Measurements from ENCODE around the gene ESRP2.

The ESRP2 gene

GRCh38 chr16:68200088-68200783, 35.7 kb downstream of the ESRP2 start:
- no peak overlapping the region for H3K27ac ChIP-seq (ENCODE audit: low read length)
- no peaks in the 10 kb centered on the region for H3K9me2 ChIP-seq (replicated peaks; ENCODE audit: insufficient read depth, low read length)
- H3F3A ChIP-seq (ENCODE audit: insufficient read depth, low read length) = no peaks in the 10 kb centered on the region
- no peaks in the 10 kb centered on the region for H3K4me1 ChIP-seq (ENCODE audit: low read length)
- no peak overlapping the region for H2AFZ ChIP-seq (ENCODE audit: low read length)
- TF ChIP-seq EZH2 (optimal IDR thresholded peaks at IDR 0.05; ENCODE audit: low read depth, low read length) (no peak), CTCF (IDR thresholded peaks at IDR 0.05; ENCODE audit: low read length) (no peak), EZH2phosphoT487 (IDR thresholded peaks at IDR 0.05; ENCODE audit: low read length) (no peak)
- H3K9ac ChIP-seq (ENCODE audit: low read length) = no peak overlapping the region
- no peak for DNase-seq
- H3K36me3 ChIP-seq (replicated peaks; ENCODE audit: insufficient read depth, low read length) = no peaks in the 10 kb centered on the region
- H3K4me2 ChIP-seq (ENCODE audit: low read depth, low read length) = no peak overlapping the region
- no peak overlapping the region for H3K4me3 ChIP-seq (ENCODE audit: low read length)
- no peaks in the 10 kb centered on the region for H3K9me3 ChIP-seq (replicated peaks; ENCODE audit: insufficient read depth, low read length)
- peaks cover 2% of the 10 kb centered on the region for H3K79me2 ChIP-seq (ENCODE audit: low read length)
- no peaks in the 10 kb centered on the region for H4K20me1 ChIP-seq (ENCODE audit: insufficient read depth, low read length)
- H3K27me3 ChIP-seq (replicated peaks; ENCODE audit: insufficient read depth, low read length) = no peaks in the 10 kb centered on the region

GRCh38 chr16:68197250-68197649, 38.7 kb downstream of the ESRP2 start:
- H3K9ac ChIP-seq (ENCODE audit: low read length) = no peak overlapping the region
- H3K79me2 ChIP-seq (ENCODE audit: low read length) = peaks cover 9% of the 10 kb centered on the region
- H3K4me1 ChIP-seq (ENCODE audit: low read length) = peaks cover 14% of the 10 kb centered on the region; the same call in 1 of the 2 replicates
- H3K4me2 ChIP-seq (ENCODE audit: low read depth, low read length) = no peak overlapping the region
- no peaks in the 10 kb centered on the region for H3K9me3 ChIP-seq (replicated peaks; ENCODE audit: insufficient read depth, low read length)
- H3F3A ChIP-seq (ENCODE audit: insufficient read depth, low read length) = peaks cover 7% of the 10 kb centered on the region
- H3K9me2 ChIP-seq (replicated peaks; ENCODE audit: insufficient read depth, low read length) = no peaks in the 10 kb centered on the region
- no peak overlapping the region for H3K4me3 ChIP-seq (ENCODE audit: low read length)
- no peak overlapping the region for H2AFZ ChIP-seq (ENCODE audit: low read length)
- no peak for DNase-seq
- H3K27ac ChIP-seq (ENCODE audit: low read length) = no peak overlapping the region
- no peaks in the 10 kb centered on the region for H3K27me3 ChIP-seq (replicated peaks; ENCODE audit: insufficient read depth, low read length)
- H4K20me1 ChIP-seq (ENCODE audit: insufficient read depth, low read length) = no peaks in the 10 kb centered on the region; the same call in 1 of the 2 replicates
- H3K36me3 ChIP-seq (replicated peaks; ENCODE audit: insufficient read depth, low read length) = no peaks in the 10 kb centered on the region
- TF ChIP-seq EZH2 (optimal IDR thresholded peaks at IDR 0.05; ENCODE audit: low read depth, low read length) (no peak), EZH2phosphoT487 (IDR thresholded peaks at IDR 0.05; ENCODE audit: low read length) (no peak), CTCF (IDR thresholded peaks at IDR 0.05; ENCODE audit: low read length) (no peak)

DNA sequence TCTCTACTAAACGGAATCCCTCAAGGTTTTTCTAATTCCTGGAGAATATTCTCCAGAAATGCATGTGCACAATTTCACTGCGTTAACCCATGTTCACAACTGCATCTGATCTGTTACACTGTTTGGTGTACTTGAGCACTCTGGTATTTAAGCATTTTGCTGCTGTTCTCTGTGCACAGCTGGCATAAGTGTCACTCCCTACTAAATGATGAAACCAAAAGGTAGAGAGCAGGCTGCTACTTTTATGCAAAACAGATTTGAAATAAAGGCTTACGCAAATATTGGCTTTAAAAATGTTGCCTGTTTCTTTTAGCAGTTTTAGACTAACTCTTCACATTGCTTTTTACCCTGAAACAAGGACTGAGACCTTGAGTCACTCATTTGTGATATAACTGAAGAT, 41.7 kb downstream of the ESRP2 start:
- Histone ChIP-seq H3K4me1 (ENCODE audit: low read length) (peaks cover 14% of the 10 kb centered on the region; the same call in 1 of the 2 replicates), H3F3A (ENCODE audit: insufficient read depth, low read length) (peaks cover 7% of the 10 kb centered on the region), H3K79me2 (ENCODE audit: low read length) (peaks cover 9% of the 10 kb centered on the region), H3K9me2 (replicated peaks; ENCODE audit: insufficient read depth, low read length) (no peaks in the 10 kb centered on the region), H3K27me3 (replicated peaks; ENCODE audit: insufficient read depth, low read length) (no peaks in the 10 kb centered on the region), H3K9ac (ENCODE audit: low read length) (peak overlapping the region; percentile 12; the same call in 1 of the 2 replicates), H3K36me3 (replicated peaks; ENCODE audit: insufficient read depth, low read length) (no peaks in the 10 kb centered on the region), H3K4me2 (ENCODE audit: low read depth, low read length) (peak overlapping the region; percentile 7; the same call in 1 of the 2 replicates), H3K4me3 (ENCODE audit: low read length) (no peak overlapping the region), H2AFZ (ENCODE audit: low read length) (no peak overlapping the region), H4K20me1 (ENCODE audit: insufficient read depth, low read length) (no peaks in the 10 kb centered on the region; the same call in 1 of the 2 replicates), H3K9me3 (replicated peaks; ENCODE audit: insufficient read depth, low read length) (no peaks in the 10 kb centered on the region), H3K27ac (ENCODE audit: low read length) (peak overlapping the region; percentile 42; the same call in 1 of the 2 replicates)
- DNase-seq = peak; percentile 42
- no peak for TF ChIP-seq CTCF (IDR thresholded peaks at IDR 0.05; ENCODE audit: low read length)
- TF ChIP-seq EZH2phosphoT487 (IDR thresholded peaks at IDR 0.05; ENCODE audit: low read length) = no peak
- no peak for TF ChIP-seq EZH2 (optimal IDR thresholded peaks at IDR 0.05; ENCODE audit: low read depth, low read length)

All from MM.1S (cell line).